ENCODE data around the gene PRRG3.

DNA sequence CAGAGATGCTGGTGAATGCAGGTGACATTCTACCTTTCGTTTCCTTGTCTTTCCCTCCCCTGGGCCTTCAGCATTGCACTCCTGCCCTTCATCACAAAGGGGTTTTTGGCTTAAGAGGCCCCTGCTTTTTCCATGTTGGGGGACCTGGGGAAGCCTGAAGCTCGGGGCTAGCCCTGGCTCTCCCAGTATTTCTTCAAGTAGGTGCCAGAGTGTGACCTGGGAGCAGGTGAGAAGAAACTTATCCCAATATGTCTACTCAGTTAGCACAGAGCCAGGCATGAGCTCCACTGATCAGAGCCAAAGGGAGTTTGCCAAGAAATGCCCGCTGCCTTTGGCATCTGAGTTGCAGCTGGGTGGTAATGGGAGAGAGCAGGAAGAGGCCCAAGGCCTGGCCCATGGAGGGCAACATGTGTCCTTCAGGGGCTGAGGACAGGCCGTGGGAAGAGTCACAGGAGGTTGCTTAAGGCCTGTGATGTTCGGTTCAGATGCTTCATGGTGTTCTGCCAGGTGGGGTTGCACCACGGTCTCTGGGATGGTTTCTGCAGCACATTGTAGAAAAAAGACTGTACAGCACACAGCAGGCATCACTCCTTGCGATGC is 7.6 kb downstream of the PRRG3 start:
- TF ChIP-seq CTCF (IDR thresholded peaks at IDR 0.05; ENCODE audit: low read length) (no peak), EZH2 (optimal IDR thresholded peaks at IDR 0.05; ENCODE audit: low read depth, low read length) (no peak), EZH2phosphoT487 (IDR thresholded peaks at IDR 0.05; ENCODE audit: low read length) (no peak)
